ENCODE data around the gene METTL17. TPM values are rescaled to one million over a fixed set of nuclear protein-coding genes. Genes with fewer than 3 reads are reported as not detected.
"Not testable (repeated sequence)": the region's sequence is repeated elsewhere in the genome, so short reads cannot be mapped to it uniquely, and the experiment has no call there.

Gene METTL17
- total RNA-seq, 2 donors from 2014 or later = 65.1 to 80.2 TPM

GRCh38 chr14:20982646-20983369 is 7.0 kb upstream of the METTL17 start:
- H3K27me3 ChIP-seq (ENCODE audit: control insufficient read depth, insufficient read depth, low read length, poor library complexity, severe bottlenecking) = peaks cover 5% of the 10 kb centered on the region
- no peak overlapping the region for H3K9ac ChIP-seq (ENCODE audit: extremely low read depth, low read length, poor library complexity, severe bottlenecking)
- DNase-seq = peak; percentile 7
- no peak for TF ChIP-seq CTCF (conservative IDR thresholded peaks at IDR 0.05)
- no peak overlapping the region for H3K27ac Mint-ChIP-seq
- no peaks in the 10 kb centered on the region for H3K9me3 Mint-ChIP-seq
- H3K9me3 ChIP-seq (ENCODE audit: control insufficient read depth, low read length) = no peaks in the 10 kb centered on the region
- no peak overlapping the region for H3K4me3 ChIP-seq (ENCODE audit: low read length)
- H3K36me3 Mint-ChIP-seq (ENCODE audit: low read depth) = no peaks in the 10 kb centered on the region
- H3K4me1 ChIP-seq (ENCODE audit: control insufficient read depth, insufficient read depth, low read length) = no peaks in the 10 kb centered on the region
- no peak overlapping the region for H3K27ac ChIP-seq (ENCODE audit: low read depth, low read length)
- 92% methylated on average over 2 of the region's 2 CpGs; no CpG with 5 or more reads in 1 of the 2 experiments for WGBS, 2 experiments (ENCODE audit: insufficient coverage in 1 of 2, insufficient read length in 1 of 2)
- H3K4me3 Mint-ChIP-seq = no peak overlapping the region
- no peaks in the 10 kb centered on the region for H3K36me3 ChIP-seq (ENCODE audit: control insufficient read depth, insufficient read depth, low read length)
- H3K27me3 Mint-ChIP-seq (ENCODE audit: insufficient read depth) = peaks cover 21% of the 10 kb centered on the region
- no peaks in the 10 kb centered on the region for H3K4me1 Mint-ChIP-seq

GRCh38 chr14:20985650-20986049 is 4.1 kb upstream of the METTL17 start:
- not testable (repeated sequence) for H3K9me3 ChIP-seq (ENCODE audit: control insufficient read depth, low read length); H3K4me1 ChIP-seq (ENCODE audit: control insufficient read depth, insufficient read depth, low read length); H3K36me3 Mint-ChIP-seq (ENCODE audit: low read depth); H3K27ac ChIP-seq (ENCODE audit: low read depth, low read length); H3K4me1 Mint-ChIP-seq; H3K9ac ChIP-seq (ENCODE audit: extremely low read depth, low read length, poor library complexity, severe bottlenecking); H3K9me3 Mint-ChIP-seq; DNase-seq; H3K36me3 ChIP-seq (ENCODE audit: control insufficient read depth, insufficient read depth, low read length); H3K4me3 ChIP-seq (ENCODE audit: low read length); H3K27me3 ChIP-seq (ENCODE audit: control insufficient read depth, insufficient read depth, low read length, poor library complexity, severe bottlenecking); H3K4me3 Mint-ChIP-seq; H3K27ac Mint-ChIP-seq
- 89 to 93% methylated on average over 4 of the region's 4 CpGs for WGBS, 2 experiments (ENCODE audit: insufficient coverage in 1 of 2, insufficient read length in 1 of 2)
- peaks cover 18% of the 10 kb centered on the region for H3K27me3 Mint-ChIP-seq (ENCODE audit: insufficient read depth)

GRCh38 chr14:20986811-20987210 is 3.0 kb upstream of the METTL17 start:
- H3K9me3 Mint-ChIP-seq = no peaks in the 10 kb centered on the region
- Histone ChIP-seq H3K9me3 (ENCODE audit: control insufficient read depth, low read length) (no peaks in the 10 kb centered on the region), H3K36me3 (ENCODE audit: control insufficient read depth, insufficient read depth, low read length) (peaks cover 8% of the 10 kb centered on the region), H3K9ac (ENCODE audit: extremely low read depth, low read length, poor library complexity, severe bottlenecking) (no peak overlapping the region), H3K27ac (ENCODE audit: low read depth, low read length) (no peak overlapping the region), H3K4me1 (ENCODE audit: control insufficient read depth, insufficient read depth, low read length) (no peaks in the 10 kb centered on the region), H3K4me3 (ENCODE audit: low read length) (no peak overlapping the region), H3K27me3 (ENCODE audit: control insufficient read depth, insufficient read depth, low read length, poor library complexity, severe bottlenecking) (peaks cover 5% of the 10 kb centered on the region)
- H3K27me3 Mint-ChIP-seq (ENCODE audit: insufficient read depth) = peaks cover 18% of the 10 kb centered on the region
- DNase-seq = no peak
- H3K4me3 Mint-ChIP-seq = no peak overlapping the region
- peaks cover 2% of the 10 kb centered on the region for H3K36me3 Mint-ChIP-seq (ENCODE audit: low read depth)
- 68 to 78% methylated on average over 2 of the region's 2 CpGs for WGBS, 2 experiments (ENCODE audit: insufficient coverage in 1 of 2, insufficient read length in 1 of 2)
- TF ChIP-seq CTCF (conservative IDR thresholded peaks at IDR 0.05) = no peak
- no peak overlapping the region for H3K27ac Mint-ChIP-seq
- H3K4me1 Mint-ChIP-seq = peaks cover 4% of the 10 kb centered on the region
